ENCODE results near the gene GRIK4. TPM values are rescaled to one million over a fixed set of nuclear protein-coding genes. Genes with fewer than 3 reads are reported as not detected.
"Not testable (repeated sequence)": the region's sequence is repeated elsewhere in the genome, so short reads cannot be mapped to it uniquely, and the experiment has no call there.

GRIK4 gene
- total RNA-seq, 1 donor from 2014 or later = 0.11 TPM

GRCh38 chr11:120563703-120564572 is 52.4 kb downstream of the GRIK4 start:
- ATAC-seq (ENCODE audit: poor library complexity) = peak; percentile 65

GRCh38 chr11:120564573-120565311 is 53.2 kb downstream of the GRIK4 start:
- intact Hi-C loops (cut with DNase I) = no loop called here
- ATAC-seq (ENCODE audit: poor library complexity) (peak; percentile 78), DNase-seq (peak; percentile 63)

More at GRCh38 chr11:120563703-120564572, 52.4 kb downstream of the GRIK4 start:
- intact Hi-C loops (cut with DNase I) = no loop called here
- peak; percentile 58 for DNase-seq

- DNase-seq = no peak
- intact Hi-C loops (cut with DNase I) = no loop called here
- no peak for ATAC-seq (ENCODE audit: poor library complexity)
Measured at GRCh38 chr11:120565466-120566155, 54.1 kb downstream of the GRIK4 start.

- ATAC-seq (ENCODE audit: poor library complexity) (no peak), DNase-seq (no peak)
- intact Hi-C loops (cut with DNase I) = no loop called here
Measured at GRCh38 chr11:120566176-120566575, 54.6 kb downstream of the GRIK4 start.

- ATAC-seq (ENCODE audit: poor library complexity) (no peak), DNase-seq (no peak)
- intact Hi-C loops (cut with DNase I) = no loop called here
Measured at GRCh38 chr11:120568572-120569307, 57.2 kb downstream of the GRIK4 start.

- DNase-seq = no peak
- ATAC-seq (ENCODE audit: poor library complexity) = no peak
- intact Hi-C loops (cut with DNase I) = no loop called here
Measured at GRCh38 chr11:120569861-120570260, 58.3 kb downstream of the GRIK4 start.

GRCh38 chr11:120571476-120571875 is 59.9 kb downstream of the GRIK4 start:
- no peak for ATAC-seq (ENCODE audit: poor library complexity)
- DNase-seq = no peak
- intact Hi-C loops (cut with DNase I) = no loop called here

- no peak for ATAC-seq (ENCODE audit: poor library complexity)
- intact Hi-C loops (cut with DNase I) = no loop called here
- no peak for DNase-seq
Measured at GRCh38 chr11:120573756-120574354, 62.3 kb downstream of the GRIK4 start.

- intact Hi-C loops (cut with DNase I) = no loop called here
- DNase-seq = no peak
Measured at GRCh38 chr11:120574876-120575275, 63.3 kb downstream of the GRIK4 start.

GRCh38 chr11:120575461-120575860 is 63.9 kb downstream of the GRIK4 start:
- intact Hi-C loops (cut with DNase I) = no loop called here
- ATAC-seq (ENCODE audit: poor library complexity) (no peak), DNase-seq (no peak)

More at GRCh38 chr11:120574876-120575275, 63.3 kb downstream of the GRIK4 start:
- ATAC-seq (ENCODE audit: poor library complexity) = no peak

- DNase-seq = no peak
- no peak for ATAC-seq (ENCODE audit: poor library complexity)
- intact Hi-C loops (cut with DNase I) = no loop called here
Measured at GRCh38 chr11:120576606-120577005, 65.1 kb downstream of the GRIK4 start.

GRCh38 chr11:120577041-120577440 is 65.5 kb downstream of the GRIK4 start:
- intact Hi-C loops (cut with DNase I) = no loop called here
- no peak for ATAC-seq (ENCODE audit: poor library complexity)
- no peak for DNase-seq

GRCh38 chr11:120577624-120578363 is 66.2 kb downstream of the GRIK4 start:
- intact Hi-C loops (cut with DNase I) = no loop called here
- ATAC-seq (ENCODE audit: poor library complexity) (no peak), DNase-seq (no peak)

GRCh38 chr11:120578596-120579154 is 67.1 kb downstream of the GRIK4 start:
- ATAC-seq (ENCODE audit: poor library complexity) (no peak), DNase-seq (no peak)
- intact Hi-C loops (cut with DNase I) = no loop called here

GRCh38 chr11:120579611-120580031 is 68.1 kb downstream of the GRIK4 start:
- no peak for DNase-seq
- intact Hi-C loops (cut with DNase I) = no loop called here
- no peak for ATAC-seq (ENCODE audit: poor library complexity)

- ATAC-seq (ENCODE audit: poor library complexity) (no peak), DNase-seq (no peak)
- intact Hi-C loops (cut with DNase I) = no loop called here
Measured at GRCh38 chr11:120581313-120581712, 69.8 kb downstream of the GRIK4 start.

- ATAC-seq (ENCODE audit: poor library complexity) = not testable (repeated sequence)
Measured at GRCh38 chr11:120582535-120582934, 71.0 kb downstream of the GRIK4 start.

More at GRCh38 chr11:120582535-120582934, 71.0 kb downstream of the GRIK4 start:
- intact Hi-C loops (cut with DNase I); DNase-seq: not testable (repeated sequence)
